ENCODE data around the gene SRGAP1.

DNA sequence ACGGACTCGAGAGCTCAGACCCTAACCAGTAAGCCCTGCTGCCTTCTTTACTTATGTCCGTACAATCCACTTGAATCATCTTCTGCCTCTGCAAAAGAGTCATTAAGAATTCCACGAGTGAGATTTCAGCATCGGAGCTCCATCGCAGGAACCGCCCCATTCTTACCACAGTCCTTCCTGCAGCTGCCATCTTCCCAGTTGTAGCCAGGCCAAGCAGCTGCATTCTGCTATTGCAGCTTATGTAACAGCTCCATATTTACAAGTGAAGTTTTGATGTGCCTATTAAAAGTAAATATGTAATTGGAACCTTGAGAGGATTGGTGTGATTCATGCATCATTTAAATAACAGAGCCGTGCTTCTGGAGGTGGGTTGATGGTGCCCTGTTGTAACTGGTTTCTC, 220.2 kb downstream of the SRGAP1 start:
- TF ChIP-seq, protein P1, sequence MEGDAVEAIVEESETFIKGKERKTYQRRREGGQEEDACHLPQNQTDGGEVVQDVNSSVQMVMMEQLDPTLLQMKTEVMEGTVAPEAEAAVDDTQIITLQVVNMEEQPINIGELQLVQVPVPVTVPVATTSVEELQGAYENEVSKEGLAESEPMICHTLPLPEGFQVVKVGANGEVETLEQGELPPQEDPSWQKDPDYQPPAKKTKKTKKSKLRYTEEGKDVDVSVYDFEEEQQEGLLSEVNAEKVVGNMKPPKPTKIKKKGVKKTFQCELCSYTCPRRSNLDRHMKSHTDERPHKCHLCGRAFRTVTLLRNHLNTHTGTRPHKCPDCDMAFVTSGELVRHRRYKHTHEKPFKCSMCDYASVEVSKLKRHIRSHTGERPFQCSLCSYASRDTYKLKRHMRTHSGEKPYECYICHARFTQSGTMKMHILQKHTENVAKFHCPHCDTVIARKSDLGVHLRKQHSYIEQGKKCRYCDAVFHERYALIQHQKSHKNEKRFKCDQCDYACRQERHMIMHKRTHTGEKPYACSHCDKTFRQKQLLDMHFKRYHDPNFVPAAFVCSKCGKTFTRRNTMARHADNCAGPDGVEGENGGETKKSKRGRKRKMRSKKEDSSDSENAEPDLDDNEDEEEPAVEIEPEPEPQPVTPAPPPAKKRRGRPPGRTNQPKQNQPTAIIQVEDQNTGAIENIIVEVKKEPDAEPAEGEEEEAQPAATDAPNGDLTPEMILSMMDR (IDR thresholded peaks at IDR 0.05; ENCODE audit: borderline replicate concordance, extremely low read depth, low read length, poor library complexity, severe bottlenecking) = no peak
- TF ChIP-seq EZH2 (IDR thresholded peaks at IDR 0.05; ENCODE audit: borderline replicate concordance, low read depth, low read length, severe bottlenecking) = no peak

All from DND-41 (cell line).